Anterior cingulate cortex (tissue), 58 donors: Measurements from ENCODE around the gene HMCN2.

Experiments
- DNase-seq, 58 donors: peaks; one replicate each; lab custom pipeline; 2025; lab: John Stamatoyannopoulos, UW

HMCN2 gene

GRCh38 chr9:130287736-130288135 is 22.2 kb downstream of the HMCN2 start:
- no peak for DNase-seq

GRCh38 chr9:130288393-130288792 is 22.8 kb downstream of the HMCN2 start:
- DNase-seq, result no peak

GRCh38 chr9:130288926-130289690 is 23.5 kb downstream of the HMCN2 start:
- no peak for DNase-seq

GRCh38 chr9:130289711-130290241 is 24.2 kb downstream of the HMCN2 start:
- no peak for DNase-seq

GRCh38 chr9:130290291-130291181 is 25.0 kb downstream of the HMCN2 start:
- DNase-seq, result no peak

GRCh38 chr9:130291474-130291873 is 25.9 kb downstream of the HMCN2 start:
- DNase-seq, result no peak

GRCh38 chr9:130292106-130292505 is 26.5 kb downstream of the HMCN2 start:
- no peak for DNase-seq

GRCh38 chr9:130294664-130295063 is 29.1 kb downstream of the HMCN2 start:
- no peak for DNase-seq

- no peak for DNase-seq
These were observed 29.9 kb downstream of the HMCN2 start for GRCh38 chr9:130295431-130295830.

- DNase-seq, result no peak
These were observed 30.6 kb downstream of the HMCN2 start for GRCh38 chr9:130295945-130296782.

- DNase-seq, result no peak
These were observed 31.2 kb downstream of the HMCN2 start for GRCh38 chr9:130296783-130297055.

- DNase-seq, result no peak
These were observed 31.8 kb downstream of the HMCN2 start for GRCh38 chr9:130297371-130297770.

- no peak for DNase-seq
These were observed 33.2 kb downstream of the HMCN2 start for GRCh38 chr9:130298662-130299279.

- no peak for DNase-seq
These were observed 34.4 kb downstream of the HMCN2 start for GRCh38 chr9:130299785-130300615.

GRCh38 chr9:130300739-130301138 is 35.2 kb downstream of the HMCN2 start:
- no peak for DNase-seq

GRCh38 chr9:130301483-130302286 is 36.1 kb downstream of the HMCN2 start:
- peak in 1 of 58 donors; percentile 9 for DNase-seq

GRCh38 chr9:130302785-130303612 is 37.4 kb downstream of the HMCN2 start:
- DNase-seq, result no peak
